Type B pancreatic cell (in vitro differentiated cells): ENCODE measurements around the gene ZMIZ1. TPM values are rescaled to one million over a fixed set of nuclear protein-coding genes. Genes with fewer than 3 reads are reported as not detected.
A peak's percentile ranks its signal among the peaks of the same experiment; 100 is the strongest.

Experiments
- DNase-seq: peaks from one replicate; pipeline ENCODE4 v3.0.0; 2021; ENCODE audit warnings: mixed read lengths; ENCODE audit not compliant: unreplicated experiment; ENCODE audit errors: extremely low spot score
- H3K27ac Mint-ChIP-seq: 2 replicates; pipeline ENCODE4 v1.8.0; 2021; ENCODE audit warnings: mild to moderate bottlenecking, mixed read lengths
- H3K27me3 Mint-ChIP-seq: 2 replicates; pipeline ENCODE4 v1.8.0; 2021; ENCODE audit warnings: mixed read lengths
- H3K36me3 Mint-ChIP-seq: 2 replicates; pipeline ENCODE4 v1.8.0; 2021; ENCODE audit warnings: mixed read lengths
- H3K4me1 Mint-ChIP-seq: one replicate; pipeline ENCODE4 v1.8.0; 2021; ENCODE audit warnings: mixed read lengths; ENCODE audit not compliant: unreplicated experiment
- H3K4me3 Mint-ChIP-seq: 2 replicates; pipeline ENCODE4 v1.8.0; 2021; ENCODE audit warnings: mild to moderate bottlenecking, mixed read lengths
- H3K9me3 Mint-ChIP-seq: 2 replicates; pipeline ENCODE4 v1.8.0; 2021; ENCODE audit warnings: mixed read lengths
- CTCF ChIP-seq: fragments of 200-600 bp; sonication (generic); conservative IDR thresholded peaks from 2 replicates; pipeline ENCODE4 v1.5.0; 2021; ENCODE audit warnings: antibody characterized with exemption, mild to moderate bottlenecking
- total RNA-seq: library from RNA; stranded (reverse); gene quantifications from 2 replicates; pipeline ENCODE4 v1.2.1, GENCODE V29; 2021; ENCODE audit warnings: low replicate concordance

Gene ZMIZ1
- total RNA-seq, 1 donor from 2014 or later: 102 TPM

- H3K4me3 Mint-ChIP-seq: peak overlapping the region; percentile 51
- H3K4me1 Mint-ChIP-seq: peaks cover 53% of the 10 kb centered on the region
- H3K36me3 Mint-ChIP-seq: peaks cover 27% of the 10 kb centered on the region
- DNase-seq: no peak
- peak overlapping the region; percentile 84 for H3K27ac Mint-ChIP-seq
- TF ChIP-seq CTCF: no peak
- H3K27me3 Mint-ChIP-seq: peaks cover 2% of the 10 kb centered on the region
- no peaks in the 10 kb centered on the region for H3K9me3 Mint-ChIP-seq
Observed at GRCh38 chr10:79223091-79224048, 154.6 kb downstream of the ZMIZ1 start.

GRCh38 chr10:79224263-79224949 lies 155.6 kb downstream of the ZMIZ1 start:
- no peak for TF ChIP-seq CTCF
- peak overlapping the region; percentile 84 for H3K27ac Mint-ChIP-seq
- peaks cover 52% of the 10 kb centered on the region for H3K4me1 Mint-ChIP-seq
- no peaks in the 10 kb centered on the region for H3K9me3 Mint-ChIP-seq
- H3K27me3 Mint-ChIP-seq: peaks cover 2% of the 10 kb centered on the region
- DNase-seq: no peak
- H3K4me3 Mint-ChIP-seq: peak overlapping the region; percentile 55
- peaks cover 20% of the 10 kb centered on the region for H3K36me3 Mint-ChIP-seq

GRCh38 chr10:79224992-79225391 lies 156.2 kb downstream of the ZMIZ1 start:
- Mint-ChIP-seq H3K4me1 (peaks cover 57% of the 10 kb centered on the region), H3K27me3 (peaks cover 2% of the 10 kb centered on the region), H3K27ac (peak overlapping the region; percentile 80), H3K36me3 (peaks cover 20% of the 10 kb centered on the region), H3K4me3 (no peak overlapping the region), H3K9me3 (no peaks in the 10 kb centered on the region)
- DNase-seq: no peak
- no peak for TF ChIP-seq CTCF

GRCh38 chr10:79226391-79227245 lies 157.9 kb downstream of the ZMIZ1 start:
- Mint-ChIP-seq H3K36me3 (peaks cover 18% of the 10 kb centered on the region), H3K9me3 (no peaks in the 10 kb centered on the region), H3K4me1 (peaks cover 49% of the 10 kb centered on the region), H3K27ac (no peak overlapping the region), H3K4me3 (no peak overlapping the region), H3K27me3 (no peaks in the 10 kb centered on the region)
- no peak for DNase-seq
- TF ChIP-seq CTCF: no peak

GRCh38 chr10:79229071-79229541 lies 160.3 kb downstream of the ZMIZ1 start:
- no peaks in the 10 kb centered on the region for H3K27me3 Mint-ChIP-seq
- peak overlapping the region; percentile 49 for H3K4me3 Mint-ChIP-seq
- no peak for TF ChIP-seq CTCF
- peak overlapping the region; percentile 79 for H3K27ac Mint-ChIP-seq
- DNase-seq: no peak
- no peaks in the 10 kb centered on the region for H3K9me3 Mint-ChIP-seq
- peaks cover 43% of the 10 kb centered on the region for H3K4me1 Mint-ChIP-seq
- H3K36me3 Mint-ChIP-seq: peaks cover 25% of the 10 kb centered on the region
